Sigmoid colon (tissue), 3 donors: ENCODE results near the gene LCE3C.

Source experiments
- CTCF ChIP-seq, 4 experiments: fragments of 450-650 bp in 3 of 4; fragments of 200-600 bp in 1 of 4; IDR thresholded peaks; one replicate each; pipeline ENCODE4 v1.5.1; 2016 to 2019; ENCODE audit warnings: antibody characterized with exemption in 4 of 4, mild to moderate bottlenecking in 3 of 4, moderate library complexity in 2 of 4
- POLR2A ChIP-seq, 2 donors: fragments of 450-650 bp; IDR thresholded peaks; one replicate each; pipeline ENCODE4 v1.6.1; 2016; ENCODE audit warnings: antibody characterized with exemption in 2 of 2, mild to moderate bottlenecking in 2 of 2, moderate library complexity in 2 of 2

GRCh38 chr1:152585586-152585985, 14.4 kb upstream of the LCE3C start:
- TF ChIP-seq CTCF (IDR thresholded peaks at IDR 0.05) (no peak), POLR2A (IDR thresholded peaks at IDR 0.05) (no peak)
